Activated naive CD4-positive, alpha-beta T cell (primary cell): Measurements from ENCODE around the gene UBL4A.

Experiments used
- DNase-seq, 4 experiments: peaks; one replicate each; lab custom pipeline; 2025; lab: John Stamatoyannopoulos, UW

The UBL4A gene

DNA sequence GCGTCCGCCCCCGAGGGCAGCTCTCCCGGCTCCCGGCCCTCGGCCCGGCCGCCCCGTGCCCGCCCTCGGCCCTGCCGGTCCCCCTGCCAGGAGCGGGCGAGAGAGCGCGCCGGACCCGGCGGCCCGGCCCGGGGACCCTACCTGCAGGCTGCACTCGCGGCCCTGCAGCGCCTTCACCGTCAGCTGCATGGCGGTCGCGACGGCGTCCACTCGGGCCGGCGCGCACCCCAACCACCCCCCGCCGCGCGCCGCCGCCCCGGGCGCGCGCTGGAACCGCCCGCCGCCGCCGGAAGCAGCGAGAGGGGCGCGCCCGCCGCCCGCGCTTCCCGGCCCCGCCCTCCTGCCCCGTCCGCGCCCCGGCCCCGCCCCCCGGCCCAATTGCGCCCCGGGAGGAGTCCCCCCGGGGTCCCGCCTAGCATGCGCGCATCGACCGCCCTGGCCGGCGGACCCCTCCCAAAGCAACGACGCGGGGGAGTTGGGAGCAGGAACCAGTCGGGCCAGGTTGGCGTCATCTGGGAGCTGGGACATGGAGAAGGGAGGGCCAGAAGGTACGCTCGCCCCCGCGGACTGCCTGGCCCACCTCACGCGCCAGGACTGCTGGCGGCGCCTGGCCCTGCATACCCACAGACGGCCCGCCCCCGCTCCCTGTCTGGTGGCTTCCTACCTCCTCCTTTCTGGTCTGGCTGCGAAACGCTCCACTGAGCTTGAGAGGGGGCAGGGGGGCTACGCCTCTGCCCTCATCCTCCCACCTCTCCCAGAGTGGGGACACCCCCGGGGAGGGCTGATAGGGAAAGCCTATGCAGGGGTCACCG is at the start of gene UBL4A:
TSS of gene UBL4A (minus strand) at position 220 of the 812 bp plus-strand sequence. CDS start at position 189, 31 bp downstream.
- peak in 1 of 4 experiments; percentile 43 for DNase-seq

DNA sequence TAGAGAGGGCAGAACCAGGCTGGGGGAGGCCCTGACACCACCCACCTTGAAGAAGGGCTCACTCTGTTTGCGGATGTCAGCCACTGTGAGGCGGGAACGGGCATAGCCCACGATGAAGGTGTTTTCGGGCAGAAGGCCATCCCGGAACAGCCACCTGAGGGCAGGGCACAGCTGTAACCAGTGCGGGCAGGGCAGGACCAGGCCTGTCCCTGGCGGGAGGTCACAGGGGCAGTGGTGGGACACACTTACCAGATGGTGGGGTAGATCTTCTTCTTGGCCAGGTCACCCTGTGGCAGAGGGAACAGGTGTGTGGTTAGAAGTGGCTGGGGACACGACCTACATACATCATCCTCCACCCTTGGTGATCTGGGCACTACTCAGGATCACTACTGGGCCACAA is 49.5 kb upstream of the UBL4A start:
- no peak for DNase-seq

DNA sequence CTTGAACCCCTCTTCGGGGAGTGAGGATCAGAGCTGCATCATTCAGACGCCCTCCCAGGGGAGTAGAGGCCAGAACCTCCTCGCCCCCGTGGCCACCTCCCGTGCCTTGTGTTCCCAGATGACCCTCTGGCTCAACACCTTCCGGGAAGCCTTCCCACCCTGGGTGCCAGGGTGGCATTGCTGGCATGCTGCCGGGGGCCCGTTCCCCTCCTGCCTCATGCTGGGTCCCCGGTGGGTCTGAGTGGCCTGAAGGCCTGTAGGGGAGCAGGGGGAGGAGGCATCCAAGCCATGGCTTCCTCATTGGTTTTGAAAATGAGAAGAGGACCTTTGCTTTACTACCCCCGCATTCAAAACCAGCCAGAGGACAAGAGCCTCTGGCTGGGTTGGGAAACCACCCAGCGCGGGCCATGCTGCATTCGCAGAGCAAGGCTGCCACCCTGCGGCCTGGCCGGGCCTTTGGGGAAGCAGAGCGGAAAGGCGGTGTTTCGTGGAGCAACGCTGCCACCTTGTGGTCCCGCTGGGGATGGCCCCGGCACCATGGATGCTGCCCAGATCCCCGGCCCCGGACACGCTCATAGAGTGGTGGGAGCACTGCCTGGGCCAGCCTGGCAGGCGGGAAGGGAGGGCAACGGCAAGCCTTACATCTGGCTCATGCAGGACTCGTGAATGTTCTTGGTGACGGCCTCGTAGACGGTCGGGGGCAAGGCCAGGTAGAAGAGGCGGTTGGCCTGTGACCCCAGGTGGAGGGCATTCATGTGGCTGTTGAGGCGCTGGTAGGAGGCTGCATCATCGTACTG is 48.3 kb upstream of the UBL4A start:
- DNase-seq, result peak; percentile 56 to 93 (median 83)

DNA sequence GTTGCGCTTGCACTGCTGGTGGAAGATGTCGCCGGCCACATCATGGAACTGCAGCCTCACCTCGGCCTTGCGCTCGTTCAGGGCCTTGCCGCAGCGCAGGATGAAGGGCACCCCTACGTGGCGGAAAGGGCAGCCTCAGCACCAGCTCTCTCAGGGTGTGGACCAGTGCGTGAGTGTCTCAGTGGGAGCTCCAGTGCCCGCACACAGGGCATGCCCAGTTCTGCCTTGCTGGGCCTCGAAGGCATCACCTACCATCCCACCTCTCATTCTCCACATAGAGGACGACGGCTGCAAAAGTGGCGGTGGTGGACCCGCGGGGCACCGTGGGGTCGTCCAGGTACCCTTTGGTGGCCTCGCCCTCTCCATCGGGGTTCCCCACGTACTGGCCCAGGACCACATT is 46.3 kb upstream of the UBL4A start:
- DNase-seq, result no peak

DNA sequence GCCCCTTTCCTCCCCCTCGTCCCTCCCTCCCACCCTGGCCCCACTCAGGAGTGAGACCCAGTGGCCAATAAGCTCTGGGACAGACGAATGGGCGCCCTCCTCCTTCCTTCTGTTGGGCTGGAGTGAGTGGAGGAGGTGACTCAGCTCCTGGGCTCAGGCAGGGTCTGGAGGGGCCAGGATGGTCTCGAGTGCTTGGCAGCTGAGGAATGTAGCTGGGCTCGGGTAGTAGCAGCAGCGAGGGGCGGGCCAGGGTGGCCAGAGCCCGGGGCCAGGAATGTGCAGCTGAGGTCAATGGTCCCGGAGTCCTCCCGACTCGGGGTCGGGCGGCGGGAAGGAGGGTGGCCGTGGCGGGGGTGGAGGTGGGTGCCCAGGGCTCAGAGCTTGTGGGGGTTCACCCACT is 45.2 kb upstream of the UBL4A start:
- no peak for DNase-seq

DNA sequence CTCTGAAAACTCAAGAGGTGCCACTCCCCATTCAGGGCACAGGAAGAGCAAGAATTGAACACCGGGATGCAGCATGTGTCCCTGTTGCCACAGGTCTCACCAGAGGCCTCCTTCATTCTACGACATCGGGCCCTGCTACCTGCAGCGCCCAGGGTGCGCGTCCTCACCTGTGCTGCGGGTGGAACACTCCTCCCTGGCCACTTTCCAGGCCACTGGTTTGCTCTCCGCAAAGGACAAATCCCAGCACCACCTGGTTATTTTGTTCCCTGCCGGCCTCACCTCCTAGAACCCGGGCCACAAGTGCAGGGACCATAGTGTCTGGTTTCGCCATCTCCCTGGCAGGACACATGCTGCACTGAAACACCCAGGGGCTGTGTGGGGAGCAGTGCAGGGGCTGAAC is 43.9 kb upstream of the UBL4A start:
- no peak for DNase-seq

DNA sequence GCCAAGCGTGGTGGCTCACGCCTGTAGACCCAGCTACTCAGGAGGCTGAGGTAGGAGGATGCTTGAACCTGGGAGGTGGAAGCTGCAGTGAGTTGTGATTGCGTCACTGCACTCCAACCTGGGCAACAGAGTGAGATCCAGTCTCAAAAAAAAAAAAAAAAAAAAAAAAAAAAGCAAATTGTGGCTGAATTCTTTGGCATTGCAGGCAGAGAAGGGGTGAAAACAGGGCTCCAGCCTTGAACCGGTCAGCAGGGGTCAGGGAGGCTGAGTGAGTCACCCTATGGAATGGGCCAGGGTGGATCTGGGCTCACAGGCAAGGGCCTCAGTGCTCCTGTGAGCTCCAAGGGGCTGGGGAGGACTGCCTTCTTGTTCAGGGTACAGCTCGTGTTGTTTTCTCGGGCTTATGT is 42.8 kb upstream of the UBL4A start:
- no peak for DNase-seq

DNA sequence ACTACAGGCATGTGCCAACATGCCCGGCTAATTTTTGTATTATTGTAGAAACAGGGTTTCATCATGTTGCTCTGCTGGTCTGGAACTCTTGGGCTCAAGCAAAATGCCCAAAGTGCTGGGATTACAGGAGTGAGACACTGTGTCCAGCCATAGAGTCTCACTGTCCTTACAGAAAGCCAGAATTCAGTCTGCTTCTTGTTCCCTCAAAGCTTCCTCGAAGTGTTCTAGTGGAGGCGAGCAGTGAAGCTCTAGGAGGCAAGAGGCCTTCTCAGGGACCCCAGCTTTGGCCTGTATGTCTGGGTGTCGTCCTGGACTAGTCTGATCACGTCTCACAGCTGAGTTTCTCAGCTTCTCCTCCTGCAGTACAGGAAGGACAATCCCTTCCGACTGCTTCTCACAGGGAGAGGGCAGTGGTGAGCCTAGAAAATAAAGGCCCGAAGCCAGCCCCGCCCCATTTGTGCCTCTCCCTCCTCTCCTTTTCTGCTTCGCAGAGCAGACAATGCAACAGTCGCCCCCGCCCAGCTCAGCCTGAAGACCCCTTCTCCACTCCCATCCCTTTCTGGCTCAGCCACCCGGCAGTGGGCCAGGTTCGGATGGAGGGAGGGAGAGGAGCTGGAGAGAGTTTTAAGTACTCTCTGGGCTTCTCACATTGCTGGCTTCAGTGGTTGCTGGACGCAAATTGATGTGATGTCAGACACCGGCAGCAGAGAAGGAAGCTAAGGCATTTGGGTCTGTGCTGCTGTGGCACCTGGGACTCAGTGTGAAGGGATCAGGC is 40.7 kb upstream of the UBL4A start:
- DNase-seq, result peak in 1 of 4 experiments; percentile 30

DNA sequence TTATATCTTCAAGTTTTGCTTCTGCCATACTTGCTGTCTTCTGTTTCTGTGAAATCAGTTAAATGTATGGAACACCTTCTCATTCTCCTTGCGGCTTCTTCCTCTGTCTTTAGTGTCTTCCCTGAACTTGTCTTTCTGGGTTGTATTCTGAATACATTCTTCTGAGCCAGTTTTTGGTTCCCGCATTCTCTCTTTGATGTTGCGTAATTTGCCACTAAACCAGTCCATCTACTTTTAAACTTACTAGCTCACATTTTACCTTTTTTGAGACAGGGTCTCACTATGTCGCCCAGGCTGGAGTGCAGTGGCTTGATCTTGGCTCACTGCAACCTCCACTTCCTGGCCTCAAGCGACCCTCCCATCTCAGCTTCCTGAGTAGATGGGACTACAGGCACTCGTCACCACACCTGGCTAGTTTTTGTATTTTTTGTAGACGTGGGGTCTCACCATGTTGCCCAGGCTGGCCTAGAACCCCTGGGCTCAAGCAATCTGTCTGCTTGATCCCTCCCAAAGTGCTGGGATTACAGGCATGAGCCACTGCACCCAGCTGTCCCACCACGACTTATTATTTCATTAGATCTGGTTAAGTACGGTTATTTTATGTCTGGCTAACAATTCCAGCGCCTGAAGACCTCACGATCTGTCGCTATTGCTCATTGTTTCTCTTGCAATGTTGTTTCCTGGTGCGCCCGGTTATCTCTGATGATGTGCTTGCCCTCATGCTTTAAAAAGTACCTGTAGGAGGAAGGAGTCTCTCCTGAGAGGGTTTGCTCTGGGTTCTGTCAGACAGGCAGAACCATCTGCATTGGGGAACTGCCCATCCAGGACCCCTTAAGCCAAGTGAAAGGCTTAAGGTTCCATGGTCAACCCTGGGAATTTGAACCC is 39.4 kb upstream of the UBL4A start:
- no peak for DNase-seq

DNA sequence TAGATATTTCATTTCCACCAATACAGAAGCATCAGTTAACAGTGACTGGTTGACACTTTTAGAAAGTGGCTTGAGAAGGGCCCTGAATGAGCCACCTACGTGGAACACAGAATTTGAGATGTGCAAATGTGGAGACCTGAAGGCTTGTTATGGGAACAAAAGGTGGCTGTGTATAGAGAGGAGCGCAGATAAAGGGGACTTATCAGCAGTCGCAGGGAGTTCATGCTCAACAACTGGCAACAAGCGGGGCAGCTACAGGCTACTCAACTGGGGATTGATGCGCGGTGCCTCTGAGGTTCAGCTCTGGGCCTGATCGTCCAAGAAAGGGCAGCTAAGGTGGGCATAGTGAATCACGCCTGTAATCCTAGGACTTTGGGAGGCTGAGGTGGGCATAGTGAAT is 33.0 kb upstream of the UBL4A start:
- no peak for DNase-seq

DNA sequence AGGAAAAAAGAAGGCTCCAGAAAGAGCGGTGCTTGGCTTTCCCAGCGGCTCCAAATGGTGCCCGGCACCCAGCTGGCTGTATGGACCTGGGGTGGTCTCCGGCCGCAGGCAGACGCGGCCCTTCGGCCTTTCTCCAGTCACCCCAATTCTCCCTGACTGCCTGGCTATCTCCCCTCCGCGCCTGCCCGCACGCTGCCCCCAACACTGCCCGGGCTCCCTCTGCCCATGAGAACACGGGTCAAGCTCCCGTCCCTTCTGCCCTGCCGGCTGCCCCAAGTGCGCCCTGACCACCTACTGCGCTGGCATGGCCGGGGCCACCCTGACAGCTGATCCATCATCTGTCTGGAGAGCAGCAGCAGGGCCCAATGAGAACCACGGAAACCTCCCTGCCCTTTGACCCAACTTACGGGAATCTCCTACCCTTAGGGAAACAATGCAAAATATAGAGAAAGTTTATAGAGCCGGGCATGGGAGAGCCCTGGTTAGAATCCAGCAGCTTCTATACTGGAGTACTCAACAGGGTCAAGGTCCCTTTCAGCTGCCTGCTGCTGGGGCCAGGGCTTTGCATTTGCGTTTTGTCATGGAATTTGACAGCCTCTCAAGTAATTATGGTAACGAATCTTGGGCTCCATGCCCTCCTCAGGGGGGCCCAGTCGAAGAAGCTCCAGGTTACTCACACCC is 30.8 kb upstream of the UBL4A start:
- DNase-seq, result no peak

DNA sequence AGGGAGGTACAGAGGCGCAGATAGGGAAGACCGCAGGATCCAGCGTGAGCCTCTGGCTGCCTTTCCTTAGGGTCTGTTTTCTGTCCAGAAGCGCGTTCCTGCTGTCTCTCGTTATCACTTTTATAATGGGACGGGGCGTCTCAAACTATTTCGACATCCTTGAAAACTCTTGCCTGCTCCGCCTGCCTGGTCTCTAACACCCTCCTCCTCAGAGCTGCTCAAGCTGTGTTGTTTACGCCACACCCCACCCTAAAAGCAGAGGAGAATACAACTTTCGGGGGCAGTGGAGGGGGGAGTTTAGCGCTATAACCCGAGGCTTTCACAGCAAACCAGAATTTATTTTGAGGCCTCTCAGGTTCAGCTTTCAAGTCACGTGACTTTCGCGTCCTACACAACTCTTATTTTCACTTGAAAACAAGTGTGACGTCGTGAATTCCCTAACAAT is 30.3 kb upstream of the UBL4A start:
- DNase-seq, result no peak

DNA sequence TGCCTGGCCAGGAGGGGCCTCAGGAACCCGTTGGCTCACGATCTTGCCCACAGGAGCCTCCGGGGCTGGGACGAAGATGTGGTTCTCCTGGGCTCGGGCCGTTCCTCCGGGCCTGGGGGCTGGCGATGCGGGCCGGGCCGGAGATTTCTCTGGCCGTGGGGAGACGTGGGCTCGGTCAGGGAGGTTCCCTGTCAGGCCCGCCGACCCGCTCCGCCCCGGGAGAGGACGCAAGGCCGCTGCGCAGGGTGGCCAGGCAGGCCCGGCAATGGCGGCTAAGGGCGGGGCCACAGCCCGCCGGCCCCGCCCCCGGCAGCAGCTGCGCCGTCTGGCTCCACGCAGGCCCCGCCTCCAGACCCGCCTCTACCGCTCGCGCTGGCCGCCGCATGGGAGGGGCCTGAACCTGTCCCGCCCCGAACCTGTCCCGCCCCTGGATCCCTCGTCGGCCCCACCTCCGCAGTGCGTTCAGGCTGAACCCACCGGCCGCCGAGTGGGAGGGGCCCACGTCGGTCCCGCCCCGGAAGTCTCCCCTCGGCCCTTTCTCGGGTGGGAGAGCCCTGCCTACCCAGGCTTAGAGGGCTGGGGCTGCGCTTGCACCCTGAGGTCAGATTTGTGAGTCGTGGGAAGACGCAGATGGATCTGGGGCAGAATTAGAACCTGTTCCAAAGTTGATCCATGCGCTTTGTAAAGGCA is 29.7 kb upstream of the UBL4A start, which contains the start of gene FAM3A:
TSS of gene FAM3A (minus strand) at position 267 of the 690 bp plus-strand sequence. CDS start 460 bp downstream, outside the sequence.
- peak; percentile 63 to 90 (median 78) for DNase-seq

DNA sequence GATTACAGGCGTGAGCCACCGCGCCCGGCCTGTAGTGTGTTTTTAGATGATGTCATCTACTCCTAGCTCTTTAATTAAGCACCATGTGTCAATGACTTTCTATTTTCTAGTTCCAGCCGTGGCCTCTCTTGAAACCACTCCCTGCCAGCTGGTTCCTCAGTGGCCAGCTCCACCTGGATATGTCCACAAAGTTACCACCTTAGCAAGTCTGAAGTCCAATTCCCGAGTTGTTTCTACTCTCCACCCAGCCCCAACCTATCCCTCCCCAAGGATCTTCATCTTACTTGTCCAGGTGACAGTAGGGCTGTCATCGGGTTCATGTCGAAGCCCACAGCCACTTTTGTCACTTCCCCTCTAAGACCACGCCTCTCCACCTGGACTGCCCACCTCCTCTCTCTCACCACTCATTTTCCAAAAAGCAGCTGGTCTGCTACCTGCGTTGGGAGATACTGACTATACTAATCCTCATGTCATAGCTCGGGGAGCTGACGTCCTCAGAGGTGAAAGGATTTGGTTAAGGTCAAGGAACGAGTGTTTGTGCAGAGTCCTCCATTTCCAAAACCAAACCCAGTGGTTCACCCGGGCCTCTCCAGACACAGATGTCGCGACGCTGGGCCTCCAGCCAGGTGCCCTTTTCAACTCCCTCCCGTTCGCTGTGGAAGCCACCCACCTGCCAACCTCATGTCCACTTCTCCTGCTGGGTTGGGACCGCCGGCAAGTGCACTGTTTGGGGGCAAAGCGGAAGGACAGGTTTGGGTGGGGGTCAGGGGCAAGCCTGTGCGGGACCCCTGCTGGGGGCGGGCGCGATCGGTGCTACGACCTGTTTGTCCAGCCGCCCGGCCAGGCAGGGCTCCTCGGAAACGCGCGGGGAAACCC is 28.9 kb upstream of the UBL4A start:
- no peak for DNase-seq

DNA sequence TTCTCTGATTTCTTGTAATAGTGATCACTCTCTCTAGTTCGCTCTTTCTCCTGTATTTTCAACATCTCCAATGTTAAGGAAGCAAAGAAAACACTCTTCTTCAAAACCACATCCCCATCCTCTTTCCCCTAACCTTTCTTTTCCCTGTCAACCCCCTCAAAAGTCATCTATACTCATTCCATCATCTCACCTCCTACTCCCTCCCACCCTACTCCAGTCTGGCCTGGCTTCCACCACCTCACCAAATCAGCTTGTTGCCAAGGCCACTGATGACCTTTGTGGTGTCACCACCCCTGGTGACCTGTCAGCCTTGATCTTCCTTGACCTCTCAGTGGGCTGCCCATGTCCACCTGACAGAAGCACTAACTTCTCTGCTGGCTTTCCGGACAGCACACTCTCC is 27.3 kb upstream of the UBL4A start:
- DNase-seq, result no peak

DNA sequence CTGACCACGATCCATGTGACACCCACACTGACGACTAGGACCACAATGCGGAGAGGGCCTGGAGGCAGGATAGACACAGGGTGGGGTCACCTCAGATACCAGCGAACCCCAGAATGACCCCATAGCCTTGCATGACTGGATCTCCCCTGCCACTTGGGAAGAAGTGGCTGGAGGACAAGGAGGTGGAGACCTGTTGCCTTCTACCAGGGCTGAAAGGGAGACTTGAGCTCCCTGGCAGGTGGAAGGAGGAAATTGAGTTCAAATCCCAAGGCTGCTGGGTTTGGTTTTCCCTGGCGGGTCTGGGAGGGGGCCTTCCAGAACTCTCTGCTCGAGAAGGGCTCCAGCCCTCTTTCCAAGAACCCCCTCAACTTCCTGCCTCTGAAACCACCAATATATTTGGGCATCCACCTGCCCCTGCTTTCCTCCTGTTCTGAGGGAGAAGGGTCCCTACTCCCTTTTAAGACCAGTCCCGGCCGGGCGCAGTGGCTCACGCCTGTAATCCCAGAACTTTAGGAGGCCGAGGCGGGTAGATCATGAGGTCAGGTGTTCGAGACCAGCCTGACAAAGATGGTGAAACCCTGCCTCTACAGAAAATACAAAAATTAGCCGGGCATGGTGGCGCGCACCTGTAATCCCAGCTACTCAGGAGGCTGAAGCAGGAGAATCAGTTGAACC is 26.6 kb upstream of the UBL4A start:
- DNase-seq, result no peak

DNA sequence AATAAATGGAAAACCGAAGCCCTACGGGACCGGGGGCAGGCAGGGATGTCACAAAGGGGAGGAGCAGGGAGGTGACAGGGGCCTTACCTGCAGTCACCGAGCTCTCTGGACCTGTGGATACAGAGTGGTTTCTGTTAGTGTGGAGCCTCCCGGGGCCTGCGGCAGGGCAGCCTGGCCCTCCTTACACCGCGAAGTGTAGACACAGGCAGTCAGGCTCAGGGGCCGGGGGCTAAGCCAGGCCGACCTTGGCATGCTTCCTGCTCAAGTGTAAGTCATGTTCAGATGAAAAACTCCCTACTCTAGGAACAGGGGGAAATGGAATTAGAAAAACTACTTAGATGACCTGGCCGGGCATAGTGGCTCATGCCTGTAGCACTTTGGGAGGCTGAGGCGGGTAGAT is 25.3 kb upstream of the UBL4A start:
- no peak for DNase-seq

DNA sequence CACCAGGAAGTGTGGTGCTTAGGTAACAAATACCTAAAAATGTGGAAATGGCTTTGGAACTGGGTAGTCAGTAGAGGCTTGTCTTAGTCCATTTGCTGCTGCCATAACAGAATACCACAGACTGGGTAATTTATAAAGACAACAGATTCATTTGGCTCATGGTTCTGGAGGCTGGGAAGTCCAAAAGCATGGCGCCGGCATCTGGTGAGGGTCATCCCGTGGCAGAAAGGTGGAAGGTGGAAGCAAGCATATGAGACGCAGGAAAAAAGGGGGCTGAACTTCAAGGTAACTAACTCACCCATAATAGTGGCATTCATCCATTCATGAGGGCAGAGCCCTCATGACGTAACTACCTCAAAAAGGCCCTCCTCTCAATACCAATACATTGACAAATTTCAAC is 23.0 kb upstream of the UBL4A start:
- no peak for DNase-seq

DNA sequence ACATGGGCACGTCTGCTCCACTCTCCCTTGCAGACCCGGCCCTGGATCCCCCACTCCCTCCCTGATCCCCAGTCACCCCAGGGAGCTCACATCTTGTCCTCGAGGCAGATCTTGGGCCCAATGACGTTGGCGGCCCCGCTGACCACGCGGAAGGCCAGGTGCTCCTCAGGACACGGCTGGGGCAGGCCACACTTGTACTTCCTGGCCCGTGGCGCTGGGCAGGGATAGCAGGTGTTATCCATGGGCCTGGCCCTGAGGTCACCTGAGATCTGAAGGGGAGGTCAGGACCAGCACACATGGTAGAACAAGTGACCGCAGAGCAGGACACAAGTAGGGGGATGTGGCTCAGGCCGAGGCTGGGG is 21.9 kb upstream of the UBL4A start:
- DNase-seq, result no peak
